Panc1 (cell line): Measurements from ENCODE around the gene CXCR6. TPM values are rescaled to one million over a fixed set of nuclear protein-coding genes. Genes with fewer than 3 reads are reported as not detected.

Source experiments
- ATAC-seq: fragments of 200-7000 bp; cut with Tn5 transposase; 2 replicates; pipeline ENCODE4 v1.9.1; 2020; ENCODE audit warnings: mild to moderate bottlenecking, moderate library complexity
- BruUV-seq: library from RNA; stranded (reverse); fragments of 400-500 nt; replicated peaks from 2 replicates; lab custom pipeline; 2021; lab: Mats Ljungman, UMichigan
- CTCF ChIA-PET: fragments of 300-600 bp; sonication (Branson Sonifier 250); formaldehyde crosslinking; loops from one replicate; lab custom pipeline; 2022; ENCODE audit warnings: antibody characterized with exemption; lab: Charles Lee
- POLR2A ChIA-PET: fragments of 300-600 bp; sonication (Branson Sonifier 250); formaldehyde crosslinking; loops from one replicate; lab custom pipeline; 2022; ENCODE audit warnings: antibody characterized with exemption; lab: Charles Lee
- DNase-seq: peaks from one replicate; pipeline ENCODE4 v3.0.0-alpha.2; 2010; ENCODE audit warnings: low read depth, low spot score
- H3K27ac ChIP-seq: 2 replicates; pipeline ENCODE4 v1.5.1; 2011; ENCODE audit warnings: mild to moderate bottlenecking, low read length, inconsistent platforms
- H3K27me3 ChIP-seq: fragments of 200-500 bp; sonication (Bioruptor generic); 2 replicates; pipeline ENCODE4 v1.6.0; 2014; ENCODE audit warnings: low read length, inconsistent platforms; ENCODE audit not compliant: control insufficient read depth, insufficient read depth
- H3K36me3 ChIP-seq: fragments of 200-500 bp; sonication (Bioruptor generic); 2 replicates; pipeline ENCODE4 v1.5.1; 2014; ENCODE audit warnings: inconsistent platforms, mild to moderate bottlenecking, low read length, moderate library complexity; ENCODE audit not compliant: control insufficient read depth, insufficient read depth
- H3K4me1 ChIP-seq: 2 replicates; pipeline ENCODE4 v1.5.1; 2011; ENCODE audit warnings: inconsistent platforms, mild to moderate bottlenecking, low read length, moderate library complexity; ENCODE audit not compliant: control insufficient read depth, insufficient read depth
- H3K4me3 ChIP-seq, 2 experiments: 2 replicates each; pipeline ENCODE4 v1.5.1; 2011 to 2012; ENCODE audit warnings: low read depth in 2 of 2, low read length in 2 of 2, mild to moderate bottlenecking in 2 of 2, inconsistent platforms in 1 of 2, moderate library complexity in 1 of 2
- H3K9me3 ChIP-seq: fragments of 200-500 bp; sonication (Bioruptor generic); 2 replicates; pipeline ENCODE4 v1.5.1; 2014; ENCODE audit warnings: low read depth, mild to moderate bottlenecking, inconsistent platforms, low read length, moderate library complexity; ENCODE audit not compliant: control insufficient read depth, insufficient read depth
- POLR2AphosphoS5 ChIP-seq: IDR thresholded peaks from 2 replicates; pipeline ENCODE4 v1.6.1; 2012; ENCODE audit warnings: mild to moderate bottlenecking, low read depth, low read length, moderate library complexity
- SIN3A ChIP-seq: IDR thresholded peaks from 2 replicates; pipeline ENCODE4 v1.6.1; 2012; ENCODE audit warnings: low read depth, mild to moderate bottlenecking, low read length, moderate library complexity, borderline replicate concordance; ENCODE audit not compliant: insufficient read depth
- TCF7L2 ChIP-seq: IDR thresholded peaks from 2 replicates; pipeline ENCODE4 v1.6.1; 2011; ENCODE audit warnings: mild to moderate bottlenecking, low read depth, low read length, inconsistent platforms
- in situ Hi-C: cut with HindIII; loops from 2 replicates; pipeline ENCODE4 v1.10.0; 2016; ENCODE audit warnings: low sequenced_read_pairs, low pct_unique_long_range_greater_than_20kb
- intact Hi-C: fragments of 100-400 bp; cut with micrococcal nuclease; formaldehyde crosslinking; loops from one replicate; pipeline ENCODE4 v1.10.0; 2022; ENCODE audit not compliant: unreplicated experiment
- total RNA-seq: library from RNA; stranded (reverse); gene quantifications from one replicate; pipeline ENCODE4 v1.2.1, GENCODE V29; 2021; ENCODE audit not compliant: unreplicated experiment
- TF ChIP-seq, protein P1 (sequence below): fragments of 450-650 bp; IDR thresholded peaks from 2 replicates; pipeline ENCODE4 v1.5.1; 2017; ENCODE audit warnings: mild to moderate bottlenecking
- TF ChIP-seq, protein P2 (sequence below), 2 experiments: IDR thresholded peaks; 2 replicates each; pipeline ENCODE4 v1.6.1; 2011 to 2012; ENCODE audit warnings: low read depth in 2 of 2, control low read depth in 1 of 2, low read length in 1 of 2, mild to moderate bottlenecking in 1 of 2, moderate library complexity in 1 of 2; ENCODE audit not compliant: insufficient read depth in 1 of 2

The CXCR6 gene
- total RNA-seq, 1 experiment from 2014 or later: not detected

DNA sequence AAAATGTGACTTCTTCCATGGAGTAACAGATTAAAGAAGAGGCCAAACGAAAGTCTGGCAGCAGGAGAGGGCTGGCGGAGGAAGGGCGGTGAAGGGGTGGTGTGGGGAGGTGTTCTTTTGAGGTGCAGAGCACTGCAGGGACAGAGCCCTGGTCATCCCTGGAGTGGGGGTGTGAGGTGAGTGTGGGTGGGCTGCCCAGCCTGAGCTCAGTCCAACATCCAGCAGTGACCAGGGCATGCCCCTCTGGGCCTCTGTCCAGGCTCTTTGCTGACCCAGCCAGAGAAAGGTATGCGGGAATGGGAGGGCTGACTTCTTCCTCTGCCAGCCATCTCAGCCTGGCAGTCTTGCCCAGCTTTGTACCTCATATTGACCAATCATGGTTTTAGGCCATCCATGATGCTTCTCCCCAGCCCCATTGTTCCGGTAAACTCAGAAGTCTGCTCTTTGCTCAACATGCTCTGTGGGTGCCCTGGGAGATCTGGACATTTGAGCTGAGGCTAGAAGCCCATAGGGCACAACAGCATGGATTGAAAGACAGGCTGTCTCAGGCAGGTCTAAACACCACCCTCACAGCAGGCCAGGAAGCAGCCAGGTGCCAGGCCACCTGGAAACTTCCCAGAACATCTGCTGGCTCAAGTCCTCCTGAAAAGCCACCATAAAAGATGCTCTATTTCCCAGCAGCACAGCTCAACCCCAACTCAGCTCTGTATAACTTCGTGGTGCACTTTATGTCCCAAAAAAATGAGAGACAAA lies 25.9 kb upstream of the CXCR6 start:
- H3K27me3 ChIP-seq: no peaks in the 10 kb centered on the region
- BruUV-seq: no TSS peak
- no peak overlapping the region for H3K27ac ChIP-seq
- CTCF ChIA-PET: no interaction called here
- TF ChIP-seq SIN3A (no peak), POLR2AphosphoS5 (no peak), TCF7L2 (no peak)
- TF ChIP-seq, protein P1, sequence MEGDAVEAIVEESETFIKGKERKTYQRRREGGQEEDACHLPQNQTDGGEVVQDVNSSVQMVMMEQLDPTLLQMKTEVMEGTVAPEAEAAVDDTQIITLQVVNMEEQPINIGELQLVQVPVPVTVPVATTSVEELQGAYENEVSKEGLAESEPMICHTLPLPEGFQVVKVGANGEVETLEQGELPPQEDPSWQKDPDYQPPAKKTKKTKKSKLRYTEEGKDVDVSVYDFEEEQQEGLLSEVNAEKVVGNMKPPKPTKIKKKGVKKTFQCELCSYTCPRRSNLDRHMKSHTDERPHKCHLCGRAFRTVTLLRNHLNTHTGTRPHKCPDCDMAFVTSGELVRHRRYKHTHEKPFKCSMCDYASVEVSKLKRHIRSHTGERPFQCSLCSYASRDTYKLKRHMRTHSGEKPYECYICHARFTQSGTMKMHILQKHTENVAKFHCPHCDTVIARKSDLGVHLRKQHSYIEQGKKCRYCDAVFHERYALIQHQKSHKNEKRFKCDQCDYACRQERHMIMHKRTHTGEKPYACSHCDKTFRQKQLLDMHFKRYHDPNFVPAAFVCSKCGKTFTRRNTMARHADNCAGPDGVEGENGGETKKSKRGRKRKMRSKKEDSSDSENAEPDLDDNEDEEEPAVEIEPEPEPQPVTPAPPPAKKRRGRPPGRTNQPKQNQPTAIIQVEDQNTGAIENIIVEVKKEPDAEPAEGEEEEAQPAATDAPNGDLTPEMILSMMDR: no peak
- TF ChIP-seq, protein P2, sequence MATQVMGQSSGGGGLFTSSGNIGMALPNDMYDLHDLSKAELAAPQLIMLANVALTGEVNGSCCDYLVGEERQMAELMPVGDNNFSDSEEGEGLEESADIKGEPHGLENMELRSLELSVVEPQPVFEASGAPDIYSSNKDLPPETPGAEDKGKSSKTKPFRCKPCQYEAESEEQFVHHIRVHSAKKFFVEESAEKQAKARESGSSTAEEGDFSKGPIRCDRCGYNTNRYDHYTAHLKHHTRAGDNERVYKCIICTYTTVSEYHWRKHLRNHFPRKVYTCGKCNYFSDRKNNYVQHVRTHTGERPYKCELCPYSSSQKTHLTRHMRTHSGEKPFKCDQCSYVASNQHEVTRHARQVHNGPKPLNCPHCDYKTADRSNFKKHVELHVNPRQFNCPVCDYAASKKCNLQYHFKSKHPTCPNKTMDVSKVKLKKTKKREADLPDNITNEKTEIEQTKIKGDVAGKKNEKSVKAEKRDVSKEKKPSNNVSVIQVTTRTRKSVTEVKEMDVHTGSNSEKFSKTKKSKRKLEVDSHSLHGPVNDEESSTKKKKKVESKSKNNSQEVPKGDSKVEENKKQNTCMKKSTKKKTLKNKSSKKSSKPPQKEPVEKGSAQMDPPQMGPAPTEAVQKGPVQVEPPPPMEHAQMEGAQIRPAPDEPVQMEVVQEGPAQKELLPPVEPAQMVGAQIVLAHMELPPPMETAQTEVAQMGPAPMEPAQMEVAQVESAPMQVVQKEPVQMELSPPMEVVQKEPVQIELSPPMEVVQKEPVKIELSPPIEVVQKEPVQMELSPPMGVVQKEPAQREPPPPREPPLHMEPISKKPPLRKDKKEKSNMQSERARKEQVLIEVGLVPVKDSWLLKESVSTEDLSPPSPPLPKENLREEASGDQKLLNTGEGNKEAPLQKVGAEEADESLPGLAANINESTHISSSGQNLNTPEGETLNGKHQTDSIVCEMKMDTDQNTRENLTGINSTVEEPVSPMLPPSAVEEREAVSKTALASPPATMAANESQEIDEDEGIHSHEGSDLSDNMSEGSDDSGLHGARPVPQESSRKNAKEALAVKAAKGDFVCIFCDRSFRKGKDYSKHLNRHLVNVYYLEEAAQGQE (IDR thresholded peaks at IDR 0.05; ENCODE audit: insufficient read depth in 1 of 2, low read depth in 2 of 2, low read length in 1 of 2): no peak
- H3K36me3 ChIP-seq: no peaks in the 10 kb centered on the region
- DNase-seq: no peak
- no peak overlapping the region for H3K4me3 ChIP-seq
- in situ Hi-C loops (no loop called here), intact Hi-C loops (no loop called here)
- no peak for ATAC-seq
- H3K4me1 ChIP-seq: no peaks in the 10 kb centered on the region
- POLR2A ChIA-PET: no interaction called here
- no peaks in the 10 kb centered on the region for H3K9me3 ChIP-seq

DNA sequence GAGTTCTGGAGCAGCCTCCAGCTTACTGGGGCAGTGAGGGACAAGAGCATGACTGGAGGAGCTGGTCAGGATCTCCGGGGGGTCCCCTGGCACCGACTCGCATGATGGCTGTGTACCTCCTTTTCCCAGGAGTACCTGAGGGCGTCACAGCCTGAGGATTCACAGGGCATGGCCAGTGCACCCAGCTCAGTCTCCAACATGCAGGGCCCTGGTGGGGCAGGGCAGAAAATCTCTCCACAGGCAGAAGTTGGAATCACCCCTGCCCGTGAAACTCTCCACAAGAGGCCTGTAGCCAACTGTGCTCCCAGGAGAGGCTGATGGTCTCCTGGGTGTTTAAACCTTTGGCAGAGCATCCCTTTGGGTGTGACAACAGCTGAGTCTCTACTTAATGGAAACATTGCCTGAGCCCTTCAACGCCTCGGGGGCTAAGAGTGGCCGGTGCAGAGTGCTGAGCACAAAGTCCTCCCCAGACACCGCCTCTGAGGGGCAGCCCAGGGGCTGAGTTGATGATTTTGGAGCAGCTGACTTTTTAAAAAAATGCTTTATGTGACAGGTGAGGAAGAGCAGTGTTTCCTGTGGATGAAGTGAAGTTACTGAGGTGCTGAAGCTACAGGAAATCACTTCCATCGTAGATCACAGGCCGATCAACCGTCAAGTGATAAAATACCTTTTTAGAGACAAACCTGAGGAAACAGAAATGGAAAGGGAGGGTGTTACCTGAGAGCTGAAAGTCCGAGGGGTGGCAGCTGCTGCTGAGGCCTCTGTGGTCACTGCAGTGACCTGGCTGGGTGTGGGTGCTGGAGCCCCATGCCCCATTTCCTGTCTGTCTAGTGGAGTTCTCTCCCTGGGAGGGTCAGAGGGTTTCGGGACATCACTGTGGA lies 21.9 kb upstream of the CXCR6 start:
- BruUV-seq: no TSS peak
- intact Hi-C loops (loop anchor here (10.0 kb wide), 1 partner anchor 407 kb away; no protein-coding TSS in a partner anchor), in situ Hi-C loops (no loop called here)
- no peaks in the 10 kb centered on the region for H3K9me3 ChIP-seq
- no peaks in the 10 kb centered on the region for H3K36me3 ChIP-seq
- ChIA-PET POLR2A (no interaction called here), CTCF (no interaction called here)
- no peak for TF ChIP-seq SIN3A
- no peak for TF ChIP-seq POLR2AphosphoS5
- TF ChIP-seq TCF7L2: no peak
- TF ChIP-seq, protein P2 (IDR thresholded peaks at IDR 0.05; ENCODE audit: insufficient read depth in 1 of 2, low read depth in 2 of 2, low read length in 1 of 2): no peak
- TF ChIP-seq, protein P1: no peak
- DNase-seq (no peak), ATAC-seq (no peak)
- no peak overlapping the region for H3K4me3 ChIP-seq
- no peak overlapping the region for H3K27ac ChIP-seq
- H3K27me3 ChIP-seq: no peaks in the 10 kb centered on the region
- no peaks in the 10 kb centered on the region for H3K4me1 ChIP-seq
